Endodermal cell (in vitro differentiated cells): ENCODE results near the gene P2RX2. TPM values are rescaled to one million over a fixed set of nuclear protein-coding genes. Genes with fewer than 3 reads are reported as not detected.

Experiments used
- DNase-seq: peaks from one replicate; pipeline ENCODE4 v3.0.0-alpha.2; 2017
- H3K27ac ChIP-seq: 2 replicates; pipeline ENCODE4 v1.5.1; 2013; ENCODE audit warnings: mild to moderate bottlenecking, low read depth, low read length, moderate library complexity
- H3K27me3 ChIP-seq: 2 replicates; pipeline ENCODE4 v1.6.1; 2013; ENCODE audit warnings: mild to moderate bottlenecking, low read length, moderate library complexity; ENCODE audit not compliant: insufficient read depth, control insufficient read depth, poor library complexity, severe bottlenecking
- H3K36me3 ChIP-seq: 2 replicates; pipeline ENCODE4 v1.7.0; 2013; ENCODE audit warnings: mild to moderate bottlenecking, low read length, moderate library complexity; ENCODE audit not compliant: control insufficient read depth, insufficient read depth
- H3K4me1 ChIP-seq: one replicate; pipeline ENCODE4 v1.7.0; 2013; ENCODE audit warnings: low read length; ENCODE audit not compliant: control insufficient read depth, insufficient read depth
- H3K4me3 ChIP-seq: 2 replicates; pipeline ENCODE4 v1.5.1; 2013; ENCODE audit warnings: mild to moderate bottlenecking, low read length, moderate library complexity
- H3K9ac ChIP-seq: 2 replicates; pipeline ENCODE4 v1.6.1; 2013; ENCODE audit warnings: mild to moderate bottlenecking, low read length, moderate library complexity; ENCODE audit not compliant: poor library complexity, severe bottlenecking; ENCODE audit errors: extremely low read depth
- H3K9me3 ChIP-seq: 2 replicates; pipeline ENCODE4 v1.6.1; 2013; ENCODE audit warnings: mild to moderate bottlenecking, low read length, moderate library complexity; ENCODE audit not compliant: control insufficient read depth
- H3K27ac Mint-ChIP-seq: 2 replicates; pipeline ENCODE4 v1.8.0; 2020; ENCODE audit warnings: mixed read lengths
- H3K27me3 Mint-ChIP-seq: 2 replicates; pipeline ENCODE4 v1.8.0; 2021; ENCODE audit warnings: mild to moderate bottlenecking, mixed read lengths; ENCODE audit not compliant: insufficient read depth
- H3K36me3 Mint-ChIP-seq: 2 replicates; pipeline ENCODE4 v1.8.0; 2020; ENCODE audit warnings: low read depth, mixed read lengths
- H3K4me1 Mint-ChIP-seq: 2 replicates; pipeline ENCODE4 v1.8.0; 2020; ENCODE audit warnings: mixed read lengths
- H3K4me3 Mint-ChIP-seq: 2 replicates; pipeline ENCODE4 v1.8.0; 2020; ENCODE audit warnings: mild to moderate bottlenecking, moderate library complexity, mixed read lengths
- H3K9me3 Mint-ChIP-seq: 2 replicates; pipeline ENCODE4 v1.8.0; 2020; ENCODE audit warnings: mild to moderate bottlenecking, mixed read lengths
- WGBS, 2 experiments: methylation state at CpG; one replicate each; pipeline versions ENCODE4 v1.1.5 to v1.1.7; 2013; ENCODE audit warnings: missing lambda C conversion rate in 2 of 2, mixed read lengths in 1 of 2; ENCODE audit not compliant: insufficient coverage in 1 of 2, insufficient read length in 1 of 2; 5-methylcytosine and 5-hydroxymethylcytosine counted together
- total RNA-seq, 2 donors: library from RNA; stranded (reverse); fragmentation: NEBNext Ultra II Directional in 1 of 2; extraction: Animal tissue kit (Norgen Biotek cat#: 25700) in 1 of 2; gene quantifications; 2 replicates in 1 of 2; 3 replicates in 1 of 2; pipeline ENCODE4 v1.2.1, GENCODE V29; 2021
- TF ChIP-seq, protein P1 (sequence below): fragments of 200-600 bp; sonication (generic); conservative IDR thresholded peaks from 2 replicates; pipeline ENCODE4 v1.5.0; 2021; ENCODE audit warnings: antibody characterized with exemption, mild to moderate bottlenecking

The P2RX2 gene
- total RNA-seq, 2 donors from 2014 or later: 0.97 to 2.8 TPM

DNA sequence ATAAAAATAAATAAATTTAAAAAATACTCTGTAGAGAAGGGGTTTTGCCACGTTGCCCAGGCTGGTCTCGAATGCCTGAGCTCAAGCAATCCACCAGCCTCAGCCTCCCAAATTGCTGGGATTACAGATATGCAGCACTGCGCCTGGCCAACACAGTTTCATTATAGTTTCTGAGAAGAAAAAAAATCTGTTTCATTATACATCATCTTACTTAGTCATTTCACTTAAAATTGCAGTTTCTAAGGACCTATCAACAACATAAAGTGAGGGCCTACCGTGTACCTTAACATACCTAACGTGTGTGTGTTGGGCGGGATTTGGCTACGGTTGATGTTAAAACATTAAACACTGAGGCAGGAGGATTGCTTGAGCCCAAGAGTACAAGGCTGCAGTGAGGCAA, 28.3 kb downstream of the P2RX2 start:
- Histone ChIP-seq H3K9me3 (no peaks in the 10 kb centered on the region), H3K9ac (no peak overlapping the region), H3K36me3 (peaks cover 82% of the 10 kb centered on the region), H3K27ac (no peak overlapping the region), H3K4me3 (no peak overlapping the region), H3K27me3 (no peaks in the 10 kb centered on the region), H3K4me1 (no peaks in the 10 kb centered on the region)
- Mint-ChIP-seq H3K27ac (no peak overlapping the region), H3K27me3 (no peaks in the 10 kb centered on the region), H3K36me3 (peaks cover 68% of the 10 kb centered on the region), H3K4me3 (no peak overlapping the region), H3K4me1 (no peaks in the 10 kb centered on the region), H3K9me3 (no peaks in the 10 kb centered on the region)
- DNase-seq: no peak
- TF ChIP-seq, protein P1, sequence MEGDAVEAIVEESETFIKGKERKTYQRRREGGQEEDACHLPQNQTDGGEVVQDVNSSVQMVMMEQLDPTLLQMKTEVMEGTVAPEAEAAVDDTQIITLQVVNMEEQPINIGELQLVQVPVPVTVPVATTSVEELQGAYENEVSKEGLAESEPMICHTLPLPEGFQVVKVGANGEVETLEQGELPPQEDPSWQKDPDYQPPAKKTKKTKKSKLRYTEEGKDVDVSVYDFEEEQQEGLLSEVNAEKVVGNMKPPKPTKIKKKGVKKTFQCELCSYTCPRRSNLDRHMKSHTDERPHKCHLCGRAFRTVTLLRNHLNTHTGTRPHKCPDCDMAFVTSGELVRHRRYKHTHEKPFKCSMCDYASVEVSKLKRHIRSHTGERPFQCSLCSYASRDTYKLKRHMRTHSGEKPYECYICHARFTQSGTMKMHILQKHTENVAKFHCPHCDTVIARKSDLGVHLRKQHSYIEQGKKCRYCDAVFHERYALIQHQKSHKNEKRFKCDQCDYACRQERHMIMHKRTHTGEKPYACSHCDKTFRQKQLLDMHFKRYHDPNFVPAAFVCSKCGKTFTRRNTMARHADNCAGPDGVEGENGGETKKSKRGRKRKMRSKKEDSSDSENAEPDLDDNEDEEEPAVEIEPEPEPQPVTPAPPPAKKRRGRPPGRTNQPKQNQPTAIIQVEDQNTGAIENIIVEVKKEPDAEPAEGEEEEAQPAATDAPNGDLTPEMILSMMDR: no peak
- WGBS, 2 experiments: 97% methylated on average over 6 to 7 of the region's 7 CpGs

GRCh38 chr12:132647858-132648257, 29.3 kb downstream of the P2RX2 start:
- Mint-ChIP-seq H3K4me1 (no peaks in the 10 kb centered on the region), H3K9me3 (no peaks in the 10 kb centered on the region), H3K27ac (no peak overlapping the region), H3K36me3 (peaks cover 72% of the 10 kb centered on the region), H3K4me3 (no peak overlapping the region), H3K27me3 (no peaks in the 10 kb centered on the region)
- H3K4me1 ChIP-seq: no peaks in the 10 kb centered on the region
- TF ChIP-seq, protein P1: no peak
- no peaks in the 10 kb centered on the region for H3K27me3 ChIP-seq
- no peak overlapping the region for H3K27ac ChIP-seq
- WGBS, 2 experiments: 96 to 97% methylated on average over 9 to 10 of the region's 10 CpGs
- H3K4me3 ChIP-seq: no peak overlapping the region
- no peak overlapping the region for H3K9ac ChIP-seq
- no peak for DNase-seq
- H3K36me3 ChIP-seq: peaks cover 82% of the 10 kb centered on the region
- no peaks in the 10 kb centered on the region for H3K9me3 ChIP-seq

DNA sequence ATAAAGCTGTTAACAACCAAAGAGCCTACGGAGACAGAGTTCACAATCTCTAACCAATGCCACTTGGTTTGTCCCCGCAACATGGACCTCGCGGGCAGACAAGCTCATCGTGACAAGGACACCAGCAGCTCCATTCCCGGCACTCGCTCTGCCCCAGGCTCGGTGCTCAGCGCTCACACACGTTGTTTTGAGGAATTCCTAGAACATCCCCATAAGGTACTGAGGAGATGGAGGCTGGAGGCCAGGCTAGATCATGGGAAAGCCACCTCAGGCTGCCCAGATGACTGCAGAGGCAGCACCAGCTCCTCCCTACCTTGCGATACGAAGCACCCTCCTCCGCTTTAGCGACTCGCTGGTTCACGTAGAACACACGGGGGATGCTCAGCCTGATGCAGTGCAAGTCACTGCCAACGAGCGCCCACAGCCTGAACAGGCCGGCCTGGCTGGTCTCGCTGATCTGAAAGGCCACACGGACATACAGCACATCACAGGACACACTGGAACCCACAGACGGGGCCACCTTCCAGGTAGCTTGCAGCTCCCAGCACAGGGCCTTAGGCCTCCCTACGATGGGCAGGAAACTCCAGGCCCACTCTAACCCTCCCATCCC, 30.1 kb downstream of the P2RX2 start:
- Mint-ChIP-seq H3K36me3 (peaks cover 76% of the 10 kb centered on the region), H3K4me1 (no peaks in the 10 kb centered on the region), H3K9me3 (no peaks in the 10 kb centered on the region), H3K27ac (no peak overlapping the region), H3K4me3 (no peak overlapping the region), H3K27me3 (no peaks in the 10 kb centered on the region)
- 94 to 97% methylated on average over 24 of the region's 24 CpGs for WGBS, 2 experiments
- TF ChIP-seq, protein P1: no peak
- H3K4me3 ChIP-seq: no peak overlapping the region
- no peak overlapping the region for H3K27ac ChIP-seq
- no peak overlapping the region for H3K9ac ChIP-seq
- H3K36me3 ChIP-seq: peaks cover 83% of the 10 kb centered on the region
- no peaks in the 10 kb centered on the region for H3K9me3 ChIP-seq
- H3K4me1 ChIP-seq: no peaks in the 10 kb centered on the region
- H3K27me3 ChIP-seq: no peaks in the 10 kb centered on the region
- DNase-seq: no peak
